HG03139 (cell line): ENCODE data around the gene BNC2.
"Not testable (repeated sequence)": the region's sequence is repeated elsewhere in the genome, so short reads cannot be mapped to it uniquely, and the experiment has no call there.

ENCODE experiments used
- ATAC-seq: cut with Tn5 transposase; IDR thresholded peaks from one replicate; pipeline ENCODE4 v1.9.1; 2021; ENCODE audit not compliant: unreplicated experiment

BNC2 gene

GRCh38 chr9:16516891-16517290, 353.6 kb downstream of the BNC2 start:
- no peak for ATAC-seq

GRCh38 chr9:16515879-16516301, 354.6 kb downstream of the BNC2 start:
- ATAC-seq = no peak

GRCh38 chr9:16515207-16515606, 355.3 kb downstream of the BNC2 start:
- ATAC-seq = no peak

GRCh38 chr9:16514131-16514530, 356.3 kb downstream of the BNC2 start:
- no peak for ATAC-seq

GRCh38 chr9:16512281-16512680, 358.2 kb downstream of the BNC2 start:
- no peak for ATAC-seq

GRCh38 chr9:16510482-16510881, 360.0 kb downstream of the BNC2 start:
- ATAC-seq = no peak

GRCh38 chr9:16509997-16510396, 360.5 kb downstream of the BNC2 start:
- no peak for ATAC-seq

- ATAC-seq = no peak
Observed at GRCh38 chr9:16505199-16505598, 365.3 kb downstream of the BNC2 start.

- no peak for ATAC-seq
Observed at GRCh38 chr9:16501726-16502125, 368.7 kb downstream of the BNC2 start.

GRCh38 chr9:16501141-16501540, 369.3 kb downstream of the BNC2 start:
- ATAC-seq = no peak

- ATAC-seq = no peak
Observed at GRCh38 chr9:16500386-16500785, 370.1 kb downstream of the BNC2 start.

- ATAC-seq = no peak
Observed at GRCh38 chr9:16499892-16500291, 370.6 kb downstream of the BNC2 start.

GRCh38 chr9:16496908-16497307, 373.6 kb downstream of the BNC2 start:
- ATAC-seq = no peak

GRCh38 chr9:16487915-16488314, 382.6 kb downstream of the BNC2 start:
- ATAC-seq = no peak

GRCh38 chr9:16485575-16486321, 384.7 kb downstream of the BNC2 start:
- ATAC-seq = no peak

- ATAC-seq = no peak
Observed at GRCh38 chr9:16485160-16485559, 385.3 kb downstream of the BNC2 start.

- ATAC-seq = no peak
Observed at GRCh38 chr9:16484744-16485143, 385.7 kb downstream of the BNC2 start.

- ATAC-seq = no peak
Observed at GRCh38 chr9:16484180-16484579, 386.3 kb downstream of the BNC2 start.

GRCh38 chr9:16482764-16483163, 387.7 kb downstream of the BNC2 start:
- ATAC-seq = no peak

GRCh38 chr9:16480584-16480983, 389.9 kb downstream of the BNC2 start:
- not testable (repeated sequence) for ATAC-seq

- no peak for ATAC-seq
Observed at GRCh38 chr9:16475996-16476395, 394.5 kb downstream of the BNC2 start.

GRCh38 chr9:16475257-16475656, 395.2 kb downstream of the BNC2 start:
- no peak for ATAC-seq

- ATAC-seq = no peak
Observed at GRCh38 chr9:16469184-16469583, 401.3 kb downstream of the BNC2 start.
